ENCODE measurements around the gene BIN1. TPM values are rescaled to one million over a fixed set of nuclear protein-coding genes. Genes with fewer than 3 reads are reported as not detected.

The BIN1 gene
- total RNA-seq, 1 experiment from 2014 or later = 198 TPM

DNA sequence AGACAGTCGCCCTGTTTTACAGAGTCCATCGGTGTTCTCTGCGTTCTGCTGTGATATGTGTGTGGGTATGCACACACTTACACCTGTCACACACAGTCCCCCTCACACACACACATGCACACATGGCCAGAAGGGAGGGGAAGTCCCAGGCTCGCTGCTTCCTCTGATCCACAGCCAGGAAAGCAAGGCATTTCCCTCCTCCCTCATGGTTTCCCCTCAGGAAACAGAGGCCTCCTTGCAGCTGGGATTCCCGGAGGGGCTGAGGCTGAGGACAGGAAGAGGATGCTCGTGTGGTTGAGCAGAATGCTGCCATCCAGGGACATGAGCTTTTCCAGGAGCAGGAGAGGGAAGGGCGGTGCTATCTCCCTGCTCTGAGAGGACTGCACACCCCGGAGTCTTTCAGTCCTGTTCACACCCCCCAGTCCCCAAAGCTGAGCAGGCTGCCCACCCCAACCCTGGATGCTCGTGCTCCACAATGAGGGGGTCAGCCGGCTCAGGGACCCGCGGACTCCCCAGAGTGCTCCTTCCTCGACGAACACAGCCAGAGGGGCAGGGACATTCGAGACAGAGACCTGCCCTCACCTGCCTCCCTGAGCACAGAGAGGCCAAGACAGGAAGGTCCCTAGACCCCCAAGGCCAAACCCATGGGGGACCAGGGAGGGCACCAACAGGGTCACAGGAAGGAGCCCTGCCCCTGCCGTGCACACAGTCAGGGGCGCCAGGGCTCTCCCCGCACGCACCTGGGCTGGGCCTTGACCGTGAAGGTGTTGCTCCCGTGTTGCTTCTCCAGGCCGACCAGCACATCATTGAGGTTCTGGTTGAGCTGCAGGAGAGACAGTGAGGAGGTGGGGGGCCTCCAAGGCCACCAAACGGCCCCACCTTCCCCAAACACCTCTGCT is 45.3 kb downstream of the BIN1 start:
- intact Hi-C loops (cut with micrococcal nuclease; ENCODE audit: unreplicated experiment) = no loop called here
- Mint-ChIP-seq H3K27ac (ENCODE audit: unreplicated experiment) (no peak overlapping the region), H3K4me3 (ENCODE audit: unreplicated experiment) (no peak overlapping the region), H3K9me3 (ENCODE audit: unreplicated experiment) (no peaks in the 10 kb centered on the region), H3K27me3 (ENCODE audit: insufficient read depth, unreplicated experiment) (no peaks in the 10 kb centered on the region), H3K36me3 (ENCODE audit: insufficient read depth, unreplicated experiment) (peaks cover 71% of the 10 kb centered on the region), H3K4me1 (ENCODE audit: low read depth, unreplicated experiment) (no peaks in the 10 kb centered on the region)
- Histone ChIP-seq H3K4me1 (peaks cover 18% of the 10 kb centered on the region), H3K9me3 (no peaks in the 10 kb centered on the region), H3K36me3 (ENCODE audit: control insufficient read depth, insufficient read depth, low read length) (peaks cover 8% of the 10 kb centered on the region), H3K4me3 (ENCODE audit: low read depth, low read length) (no peak overlapping the region), H3K27me3 (replicated peaks; ENCODE audit: control insufficient read depth, insufficient read depth, low read length) (no peaks in the 10 kb centered on the region)
- CTCF ChIA-PET = no interaction called here
- DNase-seq = no peak
- POLR2A ChIA-PET = no interaction called here
- no TSS peak for BruUV-seq (replicated peaks)
- no peak for TF ChIP-seq CTCF (IDR thresholded peaks at IDR 0.05; ENCODE audit: insufficient read depth in 1 of 2, low read depth in 1 of 2, low read length in 1 of 2, severe bottlenecking in 1 of 2, unreplicated experiment in 1 of 2)

GRCh38 chr2:127060264-127060945 is 46.5 kb downstream of the BIN1 start:
- H3K27ac Mint-ChIP-seq (ENCODE audit: unreplicated experiment) = no peak overlapping the region
- no peaks in the 10 kb centered on the region for H3K9me3 Mint-ChIP-seq (ENCODE audit: unreplicated experiment)
- CTCF ChIA-PET = no interaction called here
- no peak overlapping the region for H3K4me3 Mint-ChIP-seq (ENCODE audit: unreplicated experiment)
- POLR2A ChIA-PET = no interaction called here
- peaks cover 15% of the 10 kb centered on the region for H3K4me1 ChIP-seq
- TF ChIP-seq CTCF (IDR thresholded peaks at IDR 0.05; ENCODE audit: insufficient read depth in 1 of 2, low read depth in 1 of 2, low read length in 1 of 2, severe bottlenecking in 1 of 2, unreplicated experiment in 1 of 2) = no peak
- peaks cover 10% of the 10 kb centered on the region for H3K36me3 ChIP-seq (ENCODE audit: control insufficient read depth, insufficient read depth, low read length)
- no peak for DNase-seq
- no TSS peak for BruUV-seq (replicated peaks)
- H3K27me3 ChIP-seq (replicated peaks; ENCODE audit: control insufficient read depth, insufficient read depth, low read length) = no peaks in the 10 kb centered on the region
- peaks cover 67% of the 10 kb centered on the region for H3K36me3 Mint-ChIP-seq (ENCODE audit: insufficient read depth, unreplicated experiment)
- H3K4me3 ChIP-seq (ENCODE audit: low read depth, low read length) = no peak overlapping the region
- intact Hi-C loops (cut with micrococcal nuclease; ENCODE audit: unreplicated experiment) = no loop called here
- H3K9me3 ChIP-seq = no peaks in the 10 kb centered on the region
- H3K4me1 Mint-ChIP-seq (ENCODE audit: low read depth, unreplicated experiment) = no peaks in the 10 kb centered on the region
- no peaks in the 10 kb centered on the region for H3K27me3 Mint-ChIP-seq (ENCODE audit: insufficient read depth, unreplicated experiment)

GRCh38 chr2:127059559-127059958 is 47.4 kb downstream of the BIN1 start:
- DNase-seq = no peak
- H3K27me3 Mint-ChIP-seq (ENCODE audit: insufficient read depth, unreplicated experiment) = no peaks in the 10 kb centered on the region
- Histone ChIP-seq H3K4me1 (peaks cover 7% of the 10 kb centered on the region), H3K27me3 (replicated peaks; ENCODE audit: control insufficient read depth, insufficient read depth, low read length) (no peaks in the 10 kb centered on the region), H3K36me3 (ENCODE audit: control insufficient read depth, insufficient read depth, low read length) (peaks cover 10% of the 10 kb centered on the region), H3K4me3 (ENCODE audit: low read depth, low read length) (no peak overlapping the region), H3K9me3 (no peaks in the 10 kb centered on the region)
- TF ChIP-seq CTCF (IDR thresholded peaks at IDR 0.05; ENCODE audit: insufficient read depth in 1 of 2, low read depth in 1 of 2, low read length in 1 of 2, severe bottlenecking in 1 of 2, unreplicated experiment in 1 of 2) = no peak
- BruUV-seq (replicated peaks) = no TSS peak
- no peak overlapping the region for H3K27ac Mint-ChIP-seq (ENCODE audit: unreplicated experiment)
- H3K36me3 Mint-ChIP-seq (ENCODE audit: insufficient read depth, unreplicated experiment) = peaks cover 59% of the 10 kb centered on the region
- POLR2A ChIA-PET = no interaction called here
- intact Hi-C loops (cut with micrococcal nuclease; ENCODE audit: unreplicated experiment) = no loop called here
- peaks cover under 1% of the 10 kb centered on the region for H3K4me1 Mint-ChIP-seq (ENCODE audit: low read depth, unreplicated experiment)
- no peaks in the 10 kb centered on the region for H3K9me3 Mint-ChIP-seq (ENCODE audit: unreplicated experiment)
- H3K4me3 Mint-ChIP-seq (ENCODE audit: unreplicated experiment) = no peak overlapping the region
- CTCF ChIA-PET = no interaction called here

Data from Caco-2 (cell line).